ENCODE results near the gene TMEM139.

DNA sequence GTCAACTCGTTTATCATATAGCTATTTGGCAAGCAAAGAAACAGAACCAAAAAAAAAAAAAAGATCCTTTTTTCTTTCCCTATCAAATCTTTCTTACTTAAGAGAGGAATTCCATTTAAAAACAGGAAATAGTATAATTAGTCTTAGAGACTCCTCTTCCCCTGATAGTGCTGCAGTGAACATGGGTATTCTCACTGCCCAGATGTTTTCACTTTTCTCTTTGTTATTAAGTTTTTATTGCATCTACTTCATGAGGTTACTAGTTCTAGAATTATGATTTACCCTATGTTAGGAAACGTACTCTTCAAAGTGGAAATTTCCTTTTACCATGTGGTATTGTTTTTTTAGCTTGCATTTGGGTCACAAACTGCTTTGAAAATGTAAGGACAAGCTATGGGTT, 11.9 kb downstream of the TMEM139 start:
- TF ChIP-seq REST (tag by site-specific recombination; IDR thresholded peaks at IDR 0.05) (no peak), ZNF140 (tag by site-specific recombination; IDR thresholded peaks at IDR 0.05) (no peak), ZNF26 (tag by site-specific recombination; IDR thresholded peaks at IDR 0.05) (no peak), HOXA7 (CRISPR knock-in tag; IDR thresholded peaks at IDR 0.05; ENCODE audit: borderline replicate concordance) (no peak), ZNF792 (tag by site-specific recombination; IDR thresholded peaks at IDR 0.05) (no peak), ZNF549 (tag by site-specific recombination; IDR thresholded peaks at IDR 0.05) (no peak), ZNF24 (tag by site-specific recombination; IDR thresholded peaks at IDR 0.05) (no peak), ZNF133 (tag by site-specific recombination; IDR thresholded peaks at IDR 0.05) (no peak), REPIN1 (tag by site-specific recombination; IDR thresholded peaks at IDR 0.05; ENCODE audit: low read depth) (no peak), PRDM4 (tag by site-specific recombination; IDR thresholded peaks at IDR 0.05) (no peak), ZNF501 (tag by site-specific recombination; IDR thresholded peaks at IDR 0.05) (no peak)
- TF ChIP-seq, protein P1, sequence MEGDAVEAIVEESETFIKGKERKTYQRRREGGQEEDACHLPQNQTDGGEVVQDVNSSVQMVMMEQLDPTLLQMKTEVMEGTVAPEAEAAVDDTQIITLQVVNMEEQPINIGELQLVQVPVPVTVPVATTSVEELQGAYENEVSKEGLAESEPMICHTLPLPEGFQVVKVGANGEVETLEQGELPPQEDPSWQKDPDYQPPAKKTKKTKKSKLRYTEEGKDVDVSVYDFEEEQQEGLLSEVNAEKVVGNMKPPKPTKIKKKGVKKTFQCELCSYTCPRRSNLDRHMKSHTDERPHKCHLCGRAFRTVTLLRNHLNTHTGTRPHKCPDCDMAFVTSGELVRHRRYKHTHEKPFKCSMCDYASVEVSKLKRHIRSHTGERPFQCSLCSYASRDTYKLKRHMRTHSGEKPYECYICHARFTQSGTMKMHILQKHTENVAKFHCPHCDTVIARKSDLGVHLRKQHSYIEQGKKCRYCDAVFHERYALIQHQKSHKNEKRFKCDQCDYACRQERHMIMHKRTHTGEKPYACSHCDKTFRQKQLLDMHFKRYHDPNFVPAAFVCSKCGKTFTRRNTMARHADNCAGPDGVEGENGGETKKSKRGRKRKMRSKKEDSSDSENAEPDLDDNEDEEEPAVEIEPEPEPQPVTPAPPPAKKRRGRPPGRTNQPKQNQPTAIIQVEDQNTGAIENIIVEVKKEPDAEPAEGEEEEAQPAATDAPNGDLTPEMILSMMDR (tag by site-specific recombination; IDR thresholded peaks at IDR 0.05): no peak
- TF ChIP-seq, protein P2, sequence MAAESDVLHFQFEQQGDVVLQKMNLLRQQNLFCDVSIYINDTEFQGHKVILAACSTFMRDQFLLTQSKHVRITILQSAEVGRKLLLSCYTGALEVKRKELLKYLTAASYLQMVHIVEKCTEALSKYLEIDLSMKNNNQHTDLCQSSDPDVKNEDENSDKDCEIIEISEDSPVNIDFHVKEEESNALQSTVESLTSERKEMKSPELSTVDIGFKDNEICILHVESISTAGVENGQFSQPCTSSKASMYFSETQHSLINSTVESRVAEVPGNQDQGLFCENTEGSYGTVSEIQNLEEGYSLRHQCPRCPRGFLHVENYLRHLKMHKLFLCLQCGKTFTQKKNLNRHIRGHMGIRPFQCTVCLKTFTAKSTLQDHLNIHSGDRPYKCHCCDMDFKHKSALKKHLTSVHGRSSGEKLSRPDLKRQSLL (tag by site-specific recombination; IDR thresholded peaks at IDR 0.05): no peak

Data from HEK293 (cell line).